MM.1S (cell line): ENCODE data around the gene SPACA6.

Experiments used
- EZH2 ChIP-seq: fragments of 300-600 bp; sonication (generic); optimal IDR thresholded peaks from 2 replicates; pipeline ENCODE3; 2017; ENCODE audit warnings: low read depth, mild to moderate bottlenecking, antibody characterized with exemption, low read length, mixed read lengths
- TF ChIP-seq, protein P1 (sequence below): fragments of 300-600 bp; sonication (generic); IDR thresholded peaks from 2 replicates; pipeline ENCODE4 v1.5.1; 2016; ENCODE audit warnings: antibody characterized with exemption, low read length, mixed read lengths

DNA sequence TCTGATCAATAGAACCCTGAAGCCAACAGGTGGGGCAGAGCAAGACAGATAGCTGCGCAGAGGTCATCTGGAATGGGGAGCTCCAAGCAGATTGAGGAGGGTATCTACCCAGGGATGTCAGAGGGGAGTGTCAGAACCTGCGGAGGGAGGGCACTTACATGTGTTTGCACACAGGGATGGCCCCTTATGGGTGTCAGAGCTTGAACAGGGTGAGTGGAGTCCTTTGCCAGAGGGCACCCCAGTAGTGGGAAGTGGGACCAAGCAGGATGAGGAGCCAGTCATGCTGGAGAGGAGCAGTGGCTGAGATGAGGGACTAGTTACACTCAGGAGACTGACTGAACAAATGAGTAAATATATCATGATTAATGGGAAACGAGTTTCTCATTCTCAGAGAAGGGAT is 29.5 kb upstream of the SPACA6 start:
- TF ChIP-seq, protein P1, sequence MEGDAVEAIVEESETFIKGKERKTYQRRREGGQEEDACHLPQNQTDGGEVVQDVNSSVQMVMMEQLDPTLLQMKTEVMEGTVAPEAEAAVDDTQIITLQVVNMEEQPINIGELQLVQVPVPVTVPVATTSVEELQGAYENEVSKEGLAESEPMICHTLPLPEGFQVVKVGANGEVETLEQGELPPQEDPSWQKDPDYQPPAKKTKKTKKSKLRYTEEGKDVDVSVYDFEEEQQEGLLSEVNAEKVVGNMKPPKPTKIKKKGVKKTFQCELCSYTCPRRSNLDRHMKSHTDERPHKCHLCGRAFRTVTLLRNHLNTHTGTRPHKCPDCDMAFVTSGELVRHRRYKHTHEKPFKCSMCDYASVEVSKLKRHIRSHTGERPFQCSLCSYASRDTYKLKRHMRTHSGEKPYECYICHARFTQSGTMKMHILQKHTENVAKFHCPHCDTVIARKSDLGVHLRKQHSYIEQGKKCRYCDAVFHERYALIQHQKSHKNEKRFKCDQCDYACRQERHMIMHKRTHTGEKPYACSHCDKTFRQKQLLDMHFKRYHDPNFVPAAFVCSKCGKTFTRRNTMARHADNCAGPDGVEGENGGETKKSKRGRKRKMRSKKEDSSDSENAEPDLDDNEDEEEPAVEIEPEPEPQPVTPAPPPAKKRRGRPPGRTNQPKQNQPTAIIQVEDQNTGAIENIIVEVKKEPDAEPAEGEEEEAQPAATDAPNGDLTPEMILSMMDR = no peak
- no peak for TF ChIP-seq EZH2
